ENCODE results near the gene MBTPS1.

Gene MBTPS1

GRCh38 chr16:84105301-84105815 is 11.4 kb downstream of the MBTPS1 start:
- no peak for DNase-seq (ENCODE audit: insufficient read length, low spot score)
- no peak for FAIRE-seq

- DNase-seq (ENCODE audit: insufficient read length, low spot score) (no peak), FAIRE-seq (no peak)
Observed at GRCh38 chr16:84104231-84104630, 12.5 kb downstream of the MBTPS1 start.

GRCh38 chr16:84103678-84104077 is 13.1 kb downstream of the MBTPS1 start:
- DNase-seq (ENCODE audit: insufficient read length, low spot score) = no peak

GRCh38 chr16:84098939-84099338 is 17.8 kb downstream of the MBTPS1 start:
- no peak for FAIRE-seq
- DNase-seq (ENCODE audit: insufficient read length, low spot score) = no peak

More at GRCh38 chr16:84103678-84104077, 13.1 kb downstream of the MBTPS1 start:
- no peak for FAIRE-seq

- FAIRE-seq (no peak), DNase-seq (ENCODE audit: insufficient read length, low spot score) (no peak)
Observed at GRCh38 chr16:84096447-84097005, 20.2 kb downstream of the MBTPS1 start.

GRCh38 chr16:84095466-84095865 is 21.3 kb downstream of the MBTPS1 start:
- no peak for DNase-seq (ENCODE audit: insufficient read length, low spot score)
- no peak for FAIRE-seq

- no peak for FAIRE-seq
- DNase-seq (ENCODE audit: insufficient read length, low spot score) = no peak
Observed at GRCh38 chr16:84093879-84094270, 22.9 kb downstream of the MBTPS1 start.

- DNase-seq (ENCODE audit: insufficient read length, low spot score) (no peak), FAIRE-seq (no peak)
Observed at GRCh38 chr16:84093120-84093878, 23.4 kb downstream of the MBTPS1 start.

- no peak for DNase-seq (ENCODE audit: insufficient read length, low spot score)
- FAIRE-seq = no peak
Observed at GRCh38 chr16:84091460-84091859, 25.3 kb downstream of the MBTPS1 start.

- FAIRE-seq (no peak), DNase-seq (ENCODE audit: insufficient read length, low spot score) (no peak)
Observed at GRCh38 chr16:84090211-84090610, 26.5 kb downstream of the MBTPS1 start.

- FAIRE-seq = no peak
- no peak for DNase-seq (ENCODE audit: insufficient read length, low spot score)
Observed at GRCh38 chr16:84088695-84089395, 27.9 kb downstream of the MBTPS1 start.

- FAIRE-seq (peak; percentile 44), DNase-seq (ENCODE audit: insufficient read length, low spot score) (no peak)
Observed at GRCh38 chr16:84087466-84088151, 29.1 kb downstream of the MBTPS1 start.

- no peak for FAIRE-seq
- no peak for DNase-seq (ENCODE audit: insufficient read length, low spot score)
Observed at GRCh38 chr16:84087001-84087400, 29.7 kb downstream of the MBTPS1 start.

GRCh38 chr16:84086341-84086740 is 30.4 kb downstream of the MBTPS1 start:
- DNase-seq (ENCODE audit: insufficient read length, low spot score) = no peak
- FAIRE-seq = peak; percentile 38

GRCh38 chr16:84085773-84086172 is 31.0 kb downstream of the MBTPS1 start:
- DNase-seq (ENCODE audit: insufficient read length, low spot score) (no peak), FAIRE-seq (no peak)

- no peak for DNase-seq (ENCODE audit: insufficient read length, low spot score)
Observed at GRCh38 chr16:84085271-84085667, 31.5 kb downstream of the MBTPS1 start.

GRCh38 chr16:84084570-84085270 is 32.0 kb downstream of the MBTPS1 start:
- FAIRE-seq (peak; percentile 87), DNase-seq (ENCODE audit: insufficient read length, low spot score) (peak; percentile 82)

More at GRCh38 chr16:84085271-84085667, 31.5 kb downstream of the MBTPS1 start:
- no peak for FAIRE-seq

GRCh38 chr16:84082835-84083569 is 33.7 kb downstream of the MBTPS1 start:
- no peak for DNase-seq (ENCODE audit: insufficient read length, low spot score)
- no peak for FAIRE-seq

GRCh38 chr16:84082110-84082509 is 34.6 kb downstream of the MBTPS1 start:
- FAIRE-seq (no peak), DNase-seq (ENCODE audit: insufficient read length, low spot score) (no peak)

All from HTR-8/SVneo (cell line).